ENCODE results near the gene LARP1B. TPM values are rescaled to one million over a fixed set of nuclear protein-coding genes. Genes with fewer than 3 reads are reported as not detected.
"Not testable (repeated sequence)": the region's sequence is repeated elsewhere in the genome, so short reads cannot be mapped to it uniquely, and the experiment has no call there.

The LARP1B gene
- total RNA-seq, 1 donor from 2014 or later: 33.3 TPM

DNA sequence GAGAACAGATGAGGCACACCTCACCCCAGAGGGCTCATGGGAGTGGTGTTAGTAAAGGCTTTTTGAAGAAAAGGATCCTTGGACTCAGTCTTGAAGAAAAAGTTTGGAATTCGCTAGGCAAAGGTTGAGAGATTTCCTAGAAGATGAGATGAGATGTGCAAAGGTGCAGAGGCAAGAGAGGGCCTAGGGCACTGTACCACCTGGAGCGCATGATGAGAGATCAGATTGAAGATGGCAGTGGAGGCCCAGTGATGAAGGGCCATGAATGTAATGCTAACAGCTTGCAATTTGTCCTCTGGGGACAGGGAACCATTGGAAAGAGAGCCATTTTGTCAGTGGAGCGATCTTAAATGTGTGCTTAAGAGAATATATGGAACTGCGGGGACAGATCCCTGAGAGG, 181.5 kb downstream of the LARP1B start:
- peaks cover 3% of the 10 kb centered on the region for H3K27me3 Mint-ChIP-seq (ENCODE audit: insufficient read depth)
- no peak overlapping the region for H3K4me3 Mint-ChIP-seq
- peaks cover 13% of the 10 kb centered on the region for H3K9me3 Mint-ChIP-seq

GRCh38 chr4:128244379-128244778, 183.3 kb downstream of the LARP1B start:
- intact Hi-C loops (cut with micrococcal nuclease): no loop called here
- Mint-ChIP-seq H3K4me3 (no peak overlapping the region), H3K4me1 (ENCODE audit: low read depth) (no peaks in the 10 kb centered on the region), H3K36me3 (ENCODE audit: low read depth) (no peaks in the 10 kb centered on the region), H3K27ac (no peak overlapping the region), H3K9me3 (peaks cover 18% of the 10 kb centered on the region), H3K27me3 (ENCODE audit: insufficient read depth) (peaks cover 3% of the 10 kb centered on the region)
- DNase-seq (ENCODE audit: low spot score): no peak

More for the DNA sequence above, 181.5 kb downstream of the LARP1B start:
- Mint-ChIP-seq H3K36me3 (ENCODE audit: low read depth) (no peaks in the 10 kb centered on the region), H3K27ac (no peak overlapping the region), H3K4me1 (ENCODE audit: low read depth) (no peaks in the 10 kb centered on the region)
- DNase-seq (ENCODE audit: low spot score): no peak
- intact Hi-C loops (cut with micrococcal nuclease): no loop called here

- H3K36me3 Mint-ChIP-seq (ENCODE audit: low read depth); H3K4me3 Mint-ChIP-seq; H3K27me3 Mint-ChIP-seq (ENCODE audit: insufficient read depth); DNase-seq (ENCODE audit: low spot score); H3K4me1 Mint-ChIP-seq (ENCODE audit: low read depth); intact Hi-C loops (cut with micrococcal nuclease); H3K27ac Mint-ChIP-seq: not testable (repeated sequence)
- H3K9me3 Mint-ChIP-seq: peaks cover 24% of the 10 kb centered on the region
Measured at GRCh38 chr4:128245391-128245790, 184.3 kb downstream of the LARP1B start.

DNA sequence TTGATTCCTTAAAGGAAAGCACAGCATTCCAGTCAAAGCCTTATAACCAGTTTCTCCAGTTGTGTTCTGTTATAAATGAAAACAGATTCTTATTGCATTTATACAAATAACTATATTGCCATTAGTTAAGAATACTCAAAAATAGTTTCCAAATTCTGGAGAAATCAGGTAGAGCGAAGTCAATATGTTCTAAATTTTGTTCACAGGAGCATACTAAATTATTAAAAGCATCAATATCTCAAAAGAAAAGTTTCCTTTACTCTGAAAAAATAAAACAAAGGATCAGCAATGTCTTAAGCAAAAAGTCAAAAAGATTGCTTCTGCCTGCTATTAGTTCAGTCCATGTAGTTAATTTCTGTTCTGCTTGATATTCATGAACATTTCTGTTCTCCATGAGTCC, 186.8 kb downstream of the LARP1B start:
- H3K4me3 Mint-ChIP-seq: no peak overlapping the region
- H3K9me3 Mint-ChIP-seq: peaks cover 23% of the 10 kb centered on the region
- no peaks in the 10 kb centered on the region for H3K4me1 Mint-ChIP-seq (ENCODE audit: low read depth)
- intact Hi-C loops (cut with micrococcal nuclease): no loop called here
- H3K36me3 Mint-ChIP-seq (ENCODE audit: low read depth): no peaks in the 10 kb centered on the region
- H3K27ac Mint-ChIP-seq: no peak overlapping the region
- DNase-seq (ENCODE audit: low spot score): no peak
- H3K27me3 Mint-ChIP-seq (ENCODE audit: insufficient read depth): no peaks in the 10 kb centered on the region

- no peaks in the 10 kb centered on the region for H3K4me1 Mint-ChIP-seq (ENCODE audit: low read depth)
- peaks cover 23% of the 10 kb centered on the region for H3K9me3 Mint-ChIP-seq
- H3K27ac Mint-ChIP-seq: no peak overlapping the region
- no peak for DNase-seq (ENCODE audit: low spot score)
- peaks cover 3% of the 10 kb centered on the region for H3K27me3 Mint-ChIP-seq (ENCODE audit: insufficient read depth)
- H3K36me3 Mint-ChIP-seq (ENCODE audit: low read depth): no peaks in the 10 kb centered on the region
- no peak overlapping the region for H3K4me3 Mint-ChIP-seq
- intact Hi-C loops (cut with micrococcal nuclease): no loop called here
Measured at GRCh38 chr4:128249787-128250668, 188.9 kb downstream of the LARP1B start.

DNA sequence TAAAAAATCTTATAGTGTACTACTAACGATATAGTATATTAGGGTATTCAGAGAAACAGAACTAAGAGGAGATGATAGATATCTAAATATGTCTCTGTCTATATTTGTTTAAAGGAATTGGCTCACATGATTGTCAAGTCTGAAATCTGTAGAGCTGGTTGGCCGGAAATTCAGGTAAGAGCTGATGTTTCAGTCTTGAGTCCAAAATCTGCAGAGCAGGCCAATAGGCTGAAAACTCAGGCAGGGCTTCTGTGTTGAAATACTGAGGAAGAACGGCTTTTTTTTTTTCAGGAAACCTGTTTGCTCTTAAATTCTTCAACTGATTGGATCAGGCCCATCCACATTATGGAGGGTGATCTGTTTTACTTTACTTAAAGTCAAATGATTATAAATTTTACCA, 194.8 kb downstream of the LARP1B start:
- Mint-ChIP-seq H3K36me3 (ENCODE audit: low read depth) (no peaks in the 10 kb centered on the region), H3K27me3 (ENCODE audit: insufficient read depth) (peaks cover 3% of the 10 kb centered on the region), H3K27ac (no peak overlapping the region), H3K4me1 (ENCODE audit: low read depth) (no peaks in the 10 kb centered on the region), H3K9me3 (peaks cover 5% of the 10 kb centered on the region), H3K4me3 (no peak overlapping the region)
- no peak for DNase-seq (ENCODE audit: low spot score)
- intact Hi-C loops (cut with micrococcal nuclease): no loop called here

GRCh38 chr4:128256539-128256938, 195.4 kb downstream of the LARP1B start:
- intact Hi-C loops (cut with micrococcal nuclease): no loop called here
- Mint-ChIP-seq H3K27me3 (ENCODE audit: insufficient read depth) (peaks cover 3% of the 10 kb centered on the region), H3K9me3 (peaks cover 5% of the 10 kb centered on the region), H3K4me3 (no peak overlapping the region), H3K4me1 (ENCODE audit: low read depth) (no peaks in the 10 kb centered on the region), H3K27ac (no peak overlapping the region), H3K36me3 (ENCODE audit: low read depth) (no peaks in the 10 kb centered on the region)
- DNase-seq (ENCODE audit: low spot score): no peak

DNA sequence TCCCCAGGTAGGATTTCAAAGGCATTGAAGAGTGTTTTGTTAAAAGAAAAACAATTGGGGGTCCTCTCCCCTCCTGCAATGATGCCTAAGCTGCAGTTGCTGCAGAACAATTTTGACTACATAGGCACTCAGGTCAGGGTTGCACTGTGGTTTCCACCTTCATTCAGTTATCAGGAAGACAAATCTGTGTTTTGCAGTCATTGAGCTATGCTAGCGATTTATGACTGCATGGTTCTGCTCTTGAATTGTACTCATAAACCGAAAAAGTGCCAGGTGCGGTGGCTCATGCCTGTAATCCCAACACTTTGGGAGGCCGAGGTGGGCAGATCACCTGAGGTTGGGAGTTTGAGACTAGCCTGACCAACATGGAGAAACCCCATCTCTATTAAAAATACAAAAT, 197.1 kb downstream of the LARP1B start:
- intact Hi-C loops (cut with micrococcal nuclease); H3K27me3 Mint-ChIP-seq (ENCODE audit: insufficient read depth); H3K36me3 Mint-ChIP-seq (ENCODE audit: low read depth); H3K9me3 Mint-ChIP-seq; H3K4me3 Mint-ChIP-seq; DNase-seq (ENCODE audit: low spot score); H3K4me1 Mint-ChIP-seq (ENCODE audit: low read depth); H3K27ac Mint-ChIP-seq: not testable (repeated sequence)

DNA sequence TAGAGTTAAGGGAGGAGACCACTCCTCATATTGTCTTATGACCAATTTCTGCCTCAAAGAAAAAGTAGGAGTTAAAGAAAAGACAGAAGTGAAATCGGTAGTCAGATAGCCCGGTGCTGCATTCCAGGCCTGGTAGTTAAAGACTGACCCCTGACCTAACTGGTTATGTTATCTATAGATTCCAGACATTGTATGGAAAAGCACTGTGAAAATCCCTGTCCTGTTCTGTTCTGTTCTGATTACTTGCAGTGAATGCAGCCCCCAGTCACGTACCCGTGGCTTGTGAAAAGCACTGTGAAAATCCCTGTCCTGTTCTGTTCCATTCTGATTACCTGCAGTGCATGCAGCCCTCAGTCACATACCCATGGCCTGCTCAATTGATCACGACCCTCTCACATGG, 198.8 kb downstream of the LARP1B start:
- H3K4me1 Mint-ChIP-seq (ENCODE audit: low read depth); H3K27ac Mint-ChIP-seq; DNase-seq (ENCODE audit: low spot score); intact Hi-C loops (cut with micrococcal nuclease); H3K36me3 Mint-ChIP-seq (ENCODE audit: low read depth); H3K4me3 Mint-ChIP-seq; H3K27me3 Mint-ChIP-seq (ENCODE audit: insufficient read depth): not testable (repeated sequence)
- H3K9me3 Mint-ChIP-seq: peaks cover 14% of the 10 kb centered on the region

Other genes starting within 250 kb of the LARP1B start
- 40.7 and 41.2 TPM in 2 replicates for gene PLK4, start 180.4 kb upstream of the LARP1B start, total RNA-seq
- gene MFSD8, start 96.1 kb upstream of the LARP1B start, total RNA-seq: 18.7 and 21.1 TPM in 2 replicates
- gene ABHD18, start 95.9 kb upstream of the LARP1B start, total RNA-seq: 18.3 and 18.5 TPM in 2 replicates
- gene PGRMC2, start 226.5 kb downstream of the LARP1B start, total RNA-seq: 43.4 and 45.8 TPM in 2 replicates

Data from activated T-helper 1 cell treated with anti-CD3 and anti-CD28 coated beads, Interleukin-12 subunit alpha, Interleukin-12 subunit beta, Interleukin-2, Interleukin-4 antibody, amounts not matched to agents 30 ng/mL and 10 ng/mL and 1 ng/mL, durations not matched to agents 14 hours and 24 hours and 36 hours (primary cell).